OCI-LY7 (cell line): ENCODE measurements around the gene KCNH1. TPM values are rescaled to one million over a fixed set of nuclear protein-coding genes. Genes with fewer than 3 reads are reported as not detected.

ENCODE experiments used
- BruUV-seq: library from RNA; stranded (reverse); fragments of 400-500 nt; replicated peaks from 2 replicates; lab custom pipeline; 2021; lab: Mats Ljungman, UMichigan
- CTCF ChIA-PET: fragments of 300-600 bp; sonication (Branson Sonifier 250); formaldehyde crosslinking; loops from one replicate; lab custom pipeline; 2022; ENCODE audit warnings: antibody characterized with exemption; ENCODE audit not compliant: unreplicated experiment; lab: Charles Lee
- POLR2A ChIA-PET: fragments of 300-600 bp; sonication (Branson Sonifier 250); formaldehyde crosslinking; loops from one replicate; lab custom pipeline; 2022; ENCODE audit warnings: antibody characterized with exemption; lab: Charles Lee
- DNase-seq: peaks from one replicate; pipeline ENCODE4 v3.0.0-alpha.2; 2015; ENCODE audit warnings: low spot score
- H2AFZ ChIP-seq: fragments of 200-600 bp; sonication (generic), shearing (Covaris generic); 2 replicates; pipeline ENCODE4 v1.6.1; 2014; ENCODE audit warnings: mild to moderate bottlenecking, antibody characterized with exemption, low read length, moderate library complexity
- H3K27ac ChIP-seq: fragments of 200-600 bp; sonication (generic); 2 replicates; pipeline ENCODE4 v1.5.1; 2014; ENCODE audit warnings: mixed run types, low read depth, mild to moderate bottlenecking, moderate library complexity, low read length, inconsistent platforms; ENCODE audit not compliant: poor library complexity, severe bottlenecking
- H3K36me3 ChIP-seq: fragments of 200-600 bp; sonication (generic); 2 replicates; pipeline ENCODE4 v1.6.1; 2014; ENCODE audit warnings: mild to moderate bottlenecking, antibody characterized with exemption, low read length, moderate library complexity, mixed read lengths; ENCODE audit not compliant: insufficient read depth
- H3K4me1 ChIP-seq: fragments of 200-600 bp; sonication (generic); 2 replicates; pipeline ENCODE4 v1.5.1; 2014; ENCODE audit warnings: mild to moderate bottlenecking, low read length; ENCODE audit not compliant: insufficient read depth, poor library complexity, severe bottlenecking
- H3K4me2 ChIP-seq: fragments of 200-600 bp; sonication (generic); 2 replicates; pipeline ENCODE4 v1.6.1; 2014; ENCODE audit warnings: mild to moderate bottlenecking, low read length
- H3K4me3 ChIP-seq: fragments of 200-600 bp; sonication (generic); 2 replicates; pipeline ENCODE4 v1.5.1; 2014; ENCODE audit warnings: mild to moderate bottlenecking, low read depth, low read length; ENCODE audit not compliant: poor library complexity, severe bottlenecking
- H3K79me2 ChIP-seq: fragments of 200-600 bp; sonication (generic); 2 replicates; pipeline ENCODE4 v1.6.1; 2016; ENCODE audit warnings: low read depth, mild to moderate bottlenecking, low read length, moderate library complexity, mixed read lengths; ENCODE audit not compliant: insufficient read depth
- H3K9me2 ChIP-seq: fragments of 200-600 bp; sonication (generic); 2 replicates; pipeline ENCODE4 v1.6.1; 2016; ENCODE audit warnings: mild to moderate bottlenecking, low read length, mixed read lengths; ENCODE audit not compliant: insufficient read depth
- H3K9me3 ChIP-seq: fragments of 200-600 bp; sonication (generic); 2 replicates; pipeline ENCODE4 v1.6.1; 2014; ENCODE audit warnings: mild to moderate bottlenecking, mixed run types, low read length, mixed read lengths
- H4K20me1 ChIP-seq: fragments of 200-600 bp; sonication (generic); 2 replicates; pipeline ENCODE4 v1.6.1; 2014; ENCODE audit warnings: mild to moderate bottlenecking, antibody characterized with exemption, low read length, moderate library complexity, mixed read lengths; ENCODE audit not compliant: insufficient read depth
- EZH2phosphoT487 ChIP-seq: fragments of 200-600 bp; sonication (generic); IDR thresholded peaks from 2 replicates; pipeline ENCODE4 v1.6.1; 2018; ENCODE audit warnings: low read depth, borderline replicate concordance, mild to moderate bottlenecking, mixed run types, antibody characterized with exemption, low read length, moderate library complexity, mixed read lengths
- intact Hi-C: fragments of 100-400 bp; cut with micrococcal nuclease; formaldehyde crosslinking; loops from one replicate; pipeline ENCODE4 v1.10.0; 2022; ENCODE audit not compliant: unreplicated experiment
- total RNA-seq, 2 experiments: library from RNA; depleted of rRNA in 1 of 2; stranded (reverse); fragments of >200 nt in 1 of 2; shearing (Covaris generic) in 1 of 2; gene quantifications; 2 replicates each; pipeline ENCODE4 v1.2.3, GENCODE V29; 2014 to 2022
- TF ChIP-seq, protein P1 (sequence below): fragments of 200-600 bp; sonication (generic); conservative IDR thresholded peaks from 2 replicates; pipeline ENCODE4 v1.5.1; 2014; ENCODE audit warnings: mild to moderate bottlenecking, antibody characterized with exemption, low read length, moderate library complexity, mixed read lengths

Gene KCNH1
- total RNA-seq, 2 experiments from 2014 or later: not detected

DNA sequence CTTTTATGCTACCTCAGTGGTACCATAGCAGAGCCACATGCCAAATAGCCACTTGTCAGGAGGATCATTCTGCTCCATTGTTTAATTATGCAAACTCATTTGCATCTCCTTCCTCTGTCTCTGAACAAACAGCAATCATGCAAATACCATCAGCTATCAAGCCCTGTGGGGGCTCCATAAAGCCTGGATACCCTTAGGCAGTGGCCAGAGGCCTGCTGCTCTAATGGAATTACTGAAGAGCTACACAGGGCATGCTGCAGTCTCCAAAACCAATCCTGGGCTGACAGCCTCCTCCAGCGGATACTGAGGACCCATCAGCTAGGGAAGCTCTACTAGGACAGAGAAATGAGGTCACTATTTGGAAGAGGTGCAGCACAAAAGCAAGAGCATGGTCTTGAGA is 376.3 kb downstream of the KCNH1 start:
- CTCF ChIA-PET: no interaction called here
- Histone ChIP-seq H3K9me2 (no peaks in the 10 kb centered on the region), H3K27ac (no peak overlapping the region), H2AFZ (no peak overlapping the region), H3K9me3 (no peaks in the 10 kb centered on the region), H3K36me3 (no peaks in the 10 kb centered on the region), H3K79me2 (no peaks in the 10 kb centered on the region), H3K4me1 (no peaks in the 10 kb centered on the region), H4K20me1 (no peaks in the 10 kb centered on the region), H3K4me3 (no peak overlapping the region), H3K4me2 (no peak overlapping the region)
- DNase-seq: no peak
- POLR2A ChIA-PET: interaction anchor here (0.6 to 0.9 kb wide), 2 partner anchors 20 to 30 kb away, joined by 3 to 4 read pairs; no protein-coding TSS in a partner anchor
- TF ChIP-seq EZH2phosphoT487: no peak
- TF ChIP-seq, protein P1, sequence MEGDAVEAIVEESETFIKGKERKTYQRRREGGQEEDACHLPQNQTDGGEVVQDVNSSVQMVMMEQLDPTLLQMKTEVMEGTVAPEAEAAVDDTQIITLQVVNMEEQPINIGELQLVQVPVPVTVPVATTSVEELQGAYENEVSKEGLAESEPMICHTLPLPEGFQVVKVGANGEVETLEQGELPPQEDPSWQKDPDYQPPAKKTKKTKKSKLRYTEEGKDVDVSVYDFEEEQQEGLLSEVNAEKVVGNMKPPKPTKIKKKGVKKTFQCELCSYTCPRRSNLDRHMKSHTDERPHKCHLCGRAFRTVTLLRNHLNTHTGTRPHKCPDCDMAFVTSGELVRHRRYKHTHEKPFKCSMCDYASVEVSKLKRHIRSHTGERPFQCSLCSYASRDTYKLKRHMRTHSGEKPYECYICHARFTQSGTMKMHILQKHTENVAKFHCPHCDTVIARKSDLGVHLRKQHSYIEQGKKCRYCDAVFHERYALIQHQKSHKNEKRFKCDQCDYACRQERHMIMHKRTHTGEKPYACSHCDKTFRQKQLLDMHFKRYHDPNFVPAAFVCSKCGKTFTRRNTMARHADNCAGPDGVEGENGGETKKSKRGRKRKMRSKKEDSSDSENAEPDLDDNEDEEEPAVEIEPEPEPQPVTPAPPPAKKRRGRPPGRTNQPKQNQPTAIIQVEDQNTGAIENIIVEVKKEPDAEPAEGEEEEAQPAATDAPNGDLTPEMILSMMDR: no peak
- intact Hi-C loops: no loop called here
- no TSS peak for BruUV-seq

DNA sequence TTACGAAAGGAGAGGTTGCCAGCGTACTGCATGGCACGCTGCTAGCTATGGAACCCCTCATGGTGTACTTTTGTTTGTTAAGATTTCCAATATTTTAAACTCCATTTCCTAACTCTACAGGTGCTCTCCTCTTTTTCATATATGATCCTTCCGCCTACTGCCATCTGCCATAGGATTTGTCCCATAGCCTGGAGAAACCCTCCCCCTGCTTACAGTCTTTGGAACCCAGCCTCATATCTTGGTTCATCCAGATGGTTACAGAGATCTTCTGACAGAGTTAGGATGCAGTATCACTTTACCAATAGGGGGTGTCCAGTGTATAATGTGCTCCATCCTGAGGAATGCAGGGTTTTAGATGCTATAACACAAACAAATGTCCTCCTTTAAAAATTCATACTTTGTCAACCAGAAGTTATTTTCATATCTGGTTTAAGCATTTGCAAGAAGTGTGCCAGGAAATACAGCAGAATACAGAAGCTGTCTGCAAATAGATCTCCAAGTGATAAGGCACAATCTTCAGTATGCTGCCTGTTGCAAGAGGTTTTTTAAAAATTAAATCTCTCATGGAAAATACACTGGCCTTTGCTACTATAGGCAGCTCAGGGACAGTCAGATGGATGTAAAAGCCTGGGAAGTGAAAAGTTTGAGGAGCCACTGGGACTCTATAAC is 377.8 kb downstream of the KCNH1 start:
- no peaks in the 10 kb centered on the region for H3K79me2 ChIP-seq
- ChIA-PET POLR2A (no interaction called here), CTCF (no interaction called here)
- H3K9me2 ChIP-seq: no peaks in the 10 kb centered on the region
- H3K4me2 ChIP-seq: no peak overlapping the region
- no peak for DNase-seq
- no peaks in the 10 kb centered on the region for H3K9me3 ChIP-seq
- intact Hi-C loops: no loop called here
- no peaks in the 10 kb centered on the region for H4K20me1 ChIP-seq
- no peaks in the 10 kb centered on the region for H3K4me1 ChIP-seq
- TF ChIP-seq, protein P1: no peak
- no peak for TF ChIP-seq EZH2phosphoT487
- H3K4me3 ChIP-seq: no peak overlapping the region
- BruUV-seq: no TSS peak
- H3K27ac ChIP-seq: no peak overlapping the region
- no peak overlapping the region for H2AFZ ChIP-seq
- H3K36me3 ChIP-seq: no peaks in the 10 kb centered on the region

DNA sequence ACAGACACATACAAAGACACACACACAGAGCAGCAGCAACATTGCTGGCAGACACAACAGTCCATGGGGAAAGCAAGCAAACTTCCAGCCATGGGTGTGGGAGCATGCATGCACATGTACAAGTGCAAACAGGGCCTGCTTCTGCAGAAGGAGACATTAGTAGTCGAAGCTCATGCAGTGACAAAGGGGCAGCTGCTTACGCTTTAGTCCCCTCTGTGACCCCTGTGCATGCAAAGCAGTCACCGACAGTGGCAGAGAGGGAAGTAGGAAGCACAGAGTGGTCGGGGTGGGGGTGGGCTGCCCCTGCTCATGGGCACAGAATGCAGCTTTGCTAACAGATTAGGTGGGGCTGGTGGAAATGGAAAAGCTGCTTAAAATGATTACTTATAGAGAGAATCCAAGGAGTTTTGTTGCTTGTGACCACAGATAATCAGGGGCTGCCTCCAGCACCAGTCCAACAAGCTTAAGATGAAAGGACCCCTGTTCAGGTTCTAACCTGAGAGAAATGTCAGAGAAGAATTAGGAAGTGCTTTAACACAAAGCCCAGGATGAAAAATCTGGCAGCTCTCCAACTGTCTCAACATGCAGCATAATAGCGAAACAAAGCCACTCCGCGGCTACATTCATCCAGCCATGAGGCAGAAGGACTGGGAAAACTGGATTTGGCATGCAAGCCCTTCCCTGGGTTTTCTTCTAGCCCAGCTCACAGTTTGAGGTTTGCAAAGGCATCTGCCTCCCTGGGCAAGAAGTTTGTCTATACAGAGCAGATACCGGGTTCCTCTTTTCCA is 378.9 kb downstream of the KCNH1 start:
- no TSS peak for BruUV-seq
- H3K79me2 ChIP-seq: no peaks in the 10 kb centered on the region
- CTCF ChIA-PET: no interaction called here

More for the DNA sequence above, 378.9 kb downstream of the KCNH1 start:
- intact Hi-C loops: no loop called here
- DNase-seq: no peak
- no peak overlapping the region for H3K4me3 ChIP-seq
- H3K36me3 ChIP-seq: no peaks in the 10 kb centered on the region
- POLR2A ChIA-PET: interaction anchor here (1.0 to 1.5 kb wide), 2 partner anchors 14 to 28 kb away, joined by 3 to 5 read pairs; no protein-coding TSS in a partner anchor
- no peaks in the 10 kb centered on the region for H4K20me1 ChIP-seq
- H2AFZ ChIP-seq: no peak overlapping the region
- H3K9me2 ChIP-seq: no peaks in the 10 kb centered on the region
- H3K4me2 ChIP-seq: no peak overlapping the region
- H3K27ac ChIP-seq: no peak overlapping the region
- H3K9me3 ChIP-seq: no peaks in the 10 kb centered on the region
- TF ChIP-seq, protein P1: no peak
- TF ChIP-seq EZH2phosphoT487: no peak
- no peaks in the 10 kb centered on the region for H3K4me1 ChIP-seq
